GM18951 (cell line): ENCODE results near the gene LCE2A.

Source experiments
- POLR2A ChIP-seq: IDR thresholded peaks from 4 replicates; pipeline ENCODE4 v1.6.1; 2011; ENCODE audit warnings: mild to moderate bottlenecking; ENCODE audit not compliant: insufficient read length, insufficient read depth; ENCODE audit errors: extremely low read depth
- in situ Hi-C: fragments of 300-500 bp; cut with MboI; formaldehyde crosslinking; loops from one replicate; pipeline ENCODE4 v1.12.0; 2022; ENCODE audit warnings: low sequenced_read_pairs, mixed read lengths, inconsistent platforms; ENCODE audit not compliant: unreplicated experiment

Gene LCE2A

DNA sequence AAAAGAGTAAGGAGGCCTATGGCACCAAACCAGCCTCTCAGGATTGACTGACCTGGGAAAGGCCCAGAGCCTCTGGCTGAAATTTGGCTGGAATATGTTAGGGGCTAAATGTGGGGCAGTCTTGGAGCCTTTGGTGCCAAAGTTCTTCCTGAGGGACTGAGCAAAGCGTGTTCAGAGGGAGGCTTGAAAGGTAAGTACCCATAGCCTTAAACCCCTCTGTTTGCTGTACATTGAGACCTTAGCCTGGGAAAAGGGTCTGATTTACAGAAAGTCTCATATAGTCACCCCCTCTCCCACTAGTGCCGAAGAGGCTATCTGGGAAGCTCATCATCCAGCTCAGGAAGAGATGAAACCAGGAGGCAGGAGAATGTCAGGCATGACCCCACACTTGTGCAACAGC is 9.7 kb downstream of the LCE2A start, which contains the start of gene LCE4A:
Gene LCE4A (plus strand): TSS at position 301 of the 400 bp plus-strand sequence. CDS start 916 bp downstream, outside the sequence.
- no peak for TF ChIP-seq POLR2A

DNA sequence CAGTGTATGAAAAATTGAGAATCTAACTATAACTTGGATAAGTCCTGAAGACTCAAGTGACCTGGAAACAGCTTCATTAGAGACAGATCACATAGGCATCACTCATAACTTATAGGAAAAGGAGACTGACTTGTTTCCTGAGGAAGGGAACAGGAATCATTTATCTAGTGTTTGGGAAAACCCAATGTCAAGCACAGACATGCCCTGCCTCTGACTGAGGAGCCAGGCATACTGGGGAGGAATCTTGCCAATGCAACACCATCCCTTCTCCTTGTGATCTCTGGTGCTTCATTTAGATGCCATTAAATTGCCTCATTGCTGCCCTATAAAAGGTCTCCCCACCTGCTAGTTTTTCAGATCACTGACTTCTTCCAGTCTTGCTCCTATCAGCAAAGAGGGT is 20.1 kb downstream of the LCE2A start:
- no peak for TF ChIP-seq POLR2A
- in situ Hi-C loops = no loop called here

More for the DNA sequence above, 9.7 kb downstream of the LCE2A start, which contains the start of gene LCE4A:
- in situ Hi-C loops = no loop called here

- in situ Hi-C loops = no loop called here
- TF ChIP-seq POLR2A = no peak
Observed at GRCh38 chr1:152725261-152725660, 27.1 kb downstream of the LCE2A start.

- no peak for TF ChIP-seq POLR2A
- in situ Hi-C loops = no loop called here
Observed at GRCh38 chr1:152728986-152729385, 30.8 kb downstream of the LCE2A start.

- in situ Hi-C loops = no loop called here
- TF ChIP-seq POLR2A = no peak
Observed at GRCh38 chr1:152735648-152736047, 37.5 kb downstream of the LCE2A start.

GRCh38 chr1:152737997-152738396 is 39.9 kb downstream of the LCE2A start:
- TF ChIP-seq POLR2A = no peak
- in situ Hi-C loops = no loop called here

DNA sequence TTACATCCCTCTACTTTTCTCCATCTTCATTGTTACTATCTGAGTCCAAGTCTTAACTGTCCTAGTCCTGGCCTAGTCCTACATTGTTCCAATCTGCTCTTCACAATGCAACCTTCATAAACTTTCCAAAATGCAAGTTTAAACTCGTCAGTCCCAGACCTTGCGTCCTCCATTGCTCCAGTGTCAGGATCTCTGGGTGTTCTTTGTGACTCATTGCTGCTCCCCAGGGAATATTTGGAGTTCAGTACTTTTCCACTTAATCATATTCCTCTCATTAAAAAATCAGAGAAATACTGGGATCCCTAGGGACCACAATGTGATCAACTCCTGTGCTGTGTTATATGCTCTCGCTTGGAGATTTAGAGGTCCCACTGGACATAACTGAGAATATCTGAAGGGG is 41.7 kb downstream of the LCE2A start:
- no peak for TF ChIP-seq POLR2A
- in situ Hi-C loops = no loop called here

DNA sequence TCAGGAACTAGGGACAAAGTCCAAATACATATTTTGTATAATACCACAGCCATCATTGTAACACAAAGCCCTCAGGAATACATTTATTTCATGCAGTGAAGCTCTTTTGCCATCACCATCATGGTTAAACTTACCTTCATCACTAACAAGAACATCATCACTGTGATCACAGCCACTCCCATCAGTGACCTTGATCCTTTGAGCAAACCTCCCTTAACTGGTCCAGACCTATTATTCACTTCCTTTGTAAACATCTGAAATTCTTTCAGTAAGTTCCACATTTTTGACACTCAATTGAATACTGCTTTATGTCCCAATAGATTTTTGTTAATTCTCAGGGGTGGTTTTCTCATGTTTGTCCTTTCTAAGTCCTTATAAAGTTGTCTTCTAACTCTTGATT is 43.5 kb downstream of the LCE2A start:
- in situ Hi-C loops = no loop called here
- no peak for TF ChIP-seq POLR2A

DNA sequence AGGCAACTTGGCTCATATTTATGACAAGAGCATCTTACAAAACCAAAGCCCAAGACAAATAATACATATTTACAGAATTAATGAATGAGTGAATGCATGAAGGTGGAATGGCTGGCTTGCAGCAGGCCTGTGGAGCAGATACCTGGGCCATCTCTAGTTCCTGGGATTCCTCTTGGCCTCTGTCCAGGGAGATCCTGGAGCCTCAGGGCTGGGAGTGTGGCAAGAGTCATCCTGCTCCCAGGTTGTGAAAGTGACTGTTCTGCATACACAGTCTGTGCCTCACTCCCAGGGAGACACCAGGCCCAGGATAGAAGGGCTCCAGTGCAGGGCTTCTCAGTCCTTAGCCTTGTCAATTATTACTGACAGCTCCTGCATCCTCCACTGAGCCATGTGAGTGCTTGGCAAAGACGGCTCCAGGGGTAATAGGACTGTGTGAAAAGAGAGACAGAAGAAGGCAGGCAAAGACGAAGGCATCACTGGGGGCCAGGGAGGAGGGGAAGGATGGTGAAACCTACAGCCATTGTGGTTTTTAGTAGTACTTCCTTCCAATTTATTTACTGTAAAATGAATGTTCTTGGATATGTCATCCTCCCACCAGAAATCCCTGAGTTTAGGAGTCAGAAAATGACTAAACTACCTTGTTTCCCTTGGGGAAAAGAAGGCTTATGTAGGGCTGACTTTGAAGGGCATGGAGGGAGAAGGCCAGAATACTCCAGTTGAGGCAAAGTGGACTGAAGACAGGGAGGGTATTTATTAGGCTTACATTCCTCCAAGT is 45.4 kb downstream of the LCE2A start:
- in situ Hi-C loops = no loop called here
- TF ChIP-seq POLR2A = no peak

- in situ Hi-C loops = no loop called here
- TF ChIP-seq POLR2A = no peak
Observed at GRCh38 chr1:152745289-152745704, 47.2 kb downstream of the LCE2A start.

DNA sequence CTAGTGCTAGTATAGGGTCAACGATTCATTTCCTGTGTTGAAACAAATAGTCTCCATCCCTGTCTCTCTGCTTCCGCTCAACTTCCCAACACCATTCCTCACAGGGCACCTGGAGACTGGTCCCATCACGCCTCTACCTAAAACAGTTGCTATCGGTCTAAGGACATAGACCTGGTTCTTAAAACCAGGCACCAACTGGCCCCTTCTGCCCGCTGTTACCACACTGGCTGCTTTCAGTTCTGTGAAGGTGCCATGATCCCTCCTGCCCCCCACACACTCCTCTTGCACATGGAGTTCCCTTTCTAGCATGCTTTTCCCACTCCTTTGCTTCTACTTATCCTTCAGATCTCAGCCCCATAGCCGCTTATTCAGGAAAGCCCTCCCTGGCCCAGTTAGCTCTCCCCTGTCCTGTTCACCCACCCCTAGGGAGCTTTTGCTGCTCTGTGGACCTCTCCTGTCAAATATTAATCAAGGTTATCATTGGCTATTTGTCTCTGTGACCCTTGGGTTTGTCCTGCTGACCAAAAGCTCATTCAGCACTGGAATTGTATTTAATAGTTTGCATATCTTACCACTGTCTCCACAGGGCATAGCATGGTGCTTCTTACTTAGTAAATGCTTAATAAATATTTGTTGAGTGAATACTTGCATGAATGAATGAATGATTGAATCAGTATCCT is 47.8 kb downstream of the LCE2A start:
- in situ Hi-C loops = no loop called here

GRCh38 chr1:152747831-152748230 is 49.7 kb downstream of the LCE2A start:
- in situ Hi-C loops = no loop called here
- no peak for TF ChIP-seq POLR2A

More for the DNA sequence above, 47.8 kb downstream of the LCE2A start:
- no peak for TF ChIP-seq POLR2A
